GM23338 (cell line): ENCODE measurements around the gene HDAC9. TPM values are rescaled to one million over a fixed set of nuclear protein-coding genes. Genes with fewer than 3 reads are reported as not detected.

Experiments
- ATAC-seq: fragments of 200-7000 bp; cut with Tn5 transposase; 3 replicates; pipeline ENCODE4 v1.9.1; 2020
- DNase-seq: peaks from one replicate; pipeline ENCODE4 v3.0.0-alpha.2; 2015; ENCODE audit warnings: low spot score
- H2AFZ ChIP-seq: fragments of 200-600 bp; sonication (generic); 2 replicates; pipeline ENCODE4 v1.8.0; 2016; ENCODE audit warnings: antibody characterized with exemption, mild to moderate bottlenecking, moderate library complexity
- H3F3A ChIP-seq: fragments of 200-600 bp; sonication (generic); replicated peaks from 2 replicates; pipeline ENCODE4 v1.8.0; 2017; ENCODE audit warnings: antibody characterized with exemption, mixed run types, low read depth
- H3K27ac ChIP-seq: fragments of 200-600 bp; sonication (generic); 2 replicates; pipeline ENCODE4 v1.6.1; 2016; ENCODE audit warnings: low read depth
- H3K27me3 ChIP-seq: fragments of 200-600 bp; sonication (generic); 2 replicates; pipeline ENCODE4 v1.8.0; 2016; ENCODE audit warnings: mild to moderate bottlenecking, mixed run types, moderate library complexity; ENCODE audit not compliant: insufficient read depth
- H3K36me3 ChIP-seq: fragments of 200-600 bp; sonication (generic); 2 replicates; pipeline ENCODE4 v1.8.0; 2016; ENCODE audit warnings: mild to moderate bottlenecking; ENCODE audit not compliant: insufficient read depth
- H3K4me1 ChIP-seq: fragments of 200-600 bp; sonication (generic); 2 replicates; pipeline ENCODE4 v1.8.0; 2016; ENCODE audit warnings: mild to moderate bottlenecking, moderate library complexity; ENCODE audit not compliant: insufficient read depth
- H3K4me2 ChIP-seq: fragments of 200-600 bp; sonication (generic); 2 replicates; pipeline ENCODE4 v1.7.1; 2017; ENCODE audit warnings: mixed run types
- H3K4me3 ChIP-seq: fragments of 200-600 bp; sonication (generic); 2 replicates; pipeline ENCODE4 v1.6.1; 2016; ENCODE audit warnings: mixed run types
- H3K79me2 ChIP-seq: fragments of 200-600 bp; sonication (generic); replicated peaks from 2 replicates; pipeline ENCODE4 v1.8.0; 2017; ENCODE audit warnings: mild to moderate bottlenecking; ENCODE audit not compliant: insufficient read depth
- H3K9me2 ChIP-seq: fragments of 200-600 bp; sonication (generic); 2 replicates; pipeline ENCODE4 v1.8.0; 2017; ENCODE audit not compliant: insufficient read depth
- H4K20me1 ChIP-seq: fragments of 200-600 bp; sonication (generic); replicated peaks from 2 replicates; pipeline ENCODE4 v1.8.0; 2017; ENCODE audit warnings: mild to moderate bottlenecking; ENCODE audit not compliant: insufficient read depth
- H3K27ac Mint-ChIP-seq: 2 replicates; pipeline ENCODE4 v1.8.0; 2020; ENCODE audit warnings: inconsistent platforms, mild to moderate bottlenecking, moderate library complexity, mixed read lengths
- H3K27me3 Mint-ChIP-seq: 3 replicates; pipeline ENCODE4 v1.8.0; 2022; ENCODE audit warnings: low read depth, mild to moderate bottlenecking, moderate library complexity, mixed read lengths, inconsistent platforms; ENCODE audit not compliant: insufficient read depth, poor library complexity
- H3K36me3 Mint-ChIP-seq: 3 replicates; pipeline ENCODE4 v1.8.0; 2021; ENCODE audit warnings: low read depth, mild to moderate bottlenecking, inconsistent platforms, moderate library complexity, mixed read lengths
- H3K4me1 Mint-ChIP-seq: 3 replicates; pipeline ENCODE4 v1.8.0; 2020; ENCODE audit warnings: mild to moderate bottlenecking, inconsistent platforms, mixed read lengths
- H3K4me3 Mint-ChIP-seq: 3 replicates; pipeline ENCODE4 v1.8.0; 2021; ENCODE audit warnings: moderate library complexity, mild to moderate bottlenecking, inconsistent platforms, mixed read lengths
- H3K9me3 Mint-ChIP-seq: 3 replicates; pipeline ENCODE4 v1.8.0; 2020; ENCODE audit warnings: moderate library complexity, mild to moderate bottlenecking, inconsistent platforms, mixed read lengths
- EZH2 ChIP-seq: fragments of 200-600 bp; sonication (generic); IDR thresholded peaks from one replicate; pipeline ENCODE4 v1.8.0; 2017; ENCODE audit warnings: antibody characterized with exemption, mild to moderate bottlenecking, low read depth; ENCODE audit not compliant: unreplicated experiment
- EZH2phosphoT487 ChIP-seq: fragments of 200-600 bp; sonication (generic); IDR thresholded peaks from one replicate; pipeline ENCODE4 v1.8.1; 2018; ENCODE audit warnings: antibody characterized with exemption; ENCODE audit not compliant: unreplicated experiment
- JUNB ChIP-seq: IDR thresholded peaks from one replicate; pipeline ENCODE4 v1.6.1; 2016; ENCODE audit warnings: antibody characterized with exemption; ENCODE audit not compliant: unreplicated experiment
- NANOG ChIP-seq: IDR thresholded peaks from 2 replicates; pipeline ENCODE4 v1.6.1; 2016; ENCODE audit warnings: antibody characterized with exemption, borderline replicate concordance
- POLR2AphosphoS5 ChIP-seq: IDR thresholded peaks from 2 replicates; pipeline ENCODE4 v1.6.1; 2016; ENCODE audit warnings: antibody characterized with exemption, low read depth
- STAT1 ChIP-seq: IDR thresholded peaks from one replicate; pipeline ENCODE4 v1.6.1; 2016; ENCODE audit warnings: antibody characterized with exemption; ENCODE audit not compliant: unreplicated experiment
- ZNF114 ChIP-seq: fragments of 250-450 bp; sonication (Bioruptor Pico); IDR thresholded peaks from 2 replicates; pipeline ENCODE4 v1.5.0; 2020; ENCODE audit warnings: mild to moderate bottlenecking, moderate library complexity
- ZNF331 ChIP-seq: fragments of 250-450 bp; sonication (Bioruptor Pico); IDR thresholded peaks from 2 replicates; pipeline ENCODE4 v1.5.0; 2020; ENCODE audit warnings: low read depth, mild to moderate bottlenecking, moderate library complexity
- polyA plus RNA-seq: library from polyadenylated mRNA; unstranded; fragments of >200 nt; fragmentation: Nextera tagmentation; extraction: Ambion mirVana; gene quantifications from 2 replicates; pipeline ENCODE4 v1.2.1, GENCODE V29; 2016
- total RNA-seq: library from RNA; depleted of rRNA; stranded (reverse); fragments of >200 nt; shearing (Covaris generic); gene quantifications from 2 replicates; pipeline ENCODE4 v1.2.3, GENCODE V29; 2014
- TF ChIP-seq, protein P1 (sequence below): IDR thresholded peaks from one replicate; pipeline ENCODE4 v1.6.1; 2018; ENCODE audit warnings: antibody characterized with exemption; ENCODE audit not compliant: unreplicated experiment
- TF ChIP-seq, protein P2 (sequence below), 2 experiments: fragments of 200-600 bp in 1 of 2; sonication (generic) in 1 of 2; conservative IDR thresholded peaks; 2 replicates each; pipeline versions ENCODE4 v1.5.1 to v1.6.1; 2016 to 2017; ENCODE audit warnings: antibody characterized with exemption in 2 of 2, low read depth in 2 of 2, mild to moderate bottlenecking in 2 of 2, moderate library complexity in 1 of 2
- TF ChIP-seq, protein P3 (sequence below): IDR thresholded peaks from 2 replicates; pipeline ENCODE4 v1.6.1; 2016; ENCODE audit warnings: antibody characterized with exemption

HDAC9 gene
- total and polyA plus RNA-seq, 2 experiments from 2014 or later = 8.3 to 18.5 TPM

DNA sequence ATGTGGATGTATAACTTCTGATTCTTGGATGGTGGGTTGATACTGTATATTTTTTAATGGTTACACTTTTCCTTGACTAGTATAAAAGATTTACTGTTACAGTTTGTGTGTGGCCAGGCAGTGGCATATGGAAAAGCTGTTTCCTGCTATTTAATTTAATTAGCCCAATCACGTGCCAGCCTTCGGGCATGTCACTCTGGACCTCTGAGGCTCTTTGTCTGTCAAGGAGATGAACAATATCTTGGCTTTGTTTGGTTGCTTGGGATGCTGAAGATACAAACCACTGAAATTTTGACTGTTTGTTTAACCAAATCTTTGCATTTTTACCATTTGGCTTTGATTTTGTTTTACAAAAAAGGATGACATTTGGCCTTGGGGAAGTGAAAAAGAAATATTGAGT, 185.0 kb downstream of the HDAC9 start:
- Mint-ChIP-seq H3K27me3 (no peaks in the 10 kb centered on the region), H3K4me3 (no peak overlapping the region), H3K36me3 (no peaks in the 10 kb centered on the region), H3K27ac (no peak overlapping the region), H3K9me3 (no peaks in the 10 kb centered on the region; the same call in 2 of the 3 replicates), H3K4me1 (peaks cover 7% of the 10 kb centered on the region)
- H4K20me1 ChIP-seq = no peaks in the 10 kb centered on the region
- H3K4me3 ChIP-seq = no peak overlapping the region
- H3K4me2 ChIP-seq = no peak overlapping the region
- no peaks in the 10 kb centered on the region for H3F3A ChIP-seq
- H3K9me2 ChIP-seq = no peaks in the 10 kb centered on the region
- H3K4me1 ChIP-seq = no peaks in the 10 kb centered on the region
- H3K27ac ChIP-seq = no peak overlapping the region
- H3K36me3 ChIP-seq = no peaks in the 10 kb centered on the region
- no peaks in the 10 kb centered on the region for H3K79me2 ChIP-seq
- DNase-seq (no peak), ATAC-seq (no peak)
- no peak for TF ChIP-seq ZNF114 (CRISPR knock-in tag)
- no peak for TF ChIP-seq EZH2phosphoT487
- no peak for TF ChIP-seq NANOG
- TF ChIP-seq, protein P1, sequence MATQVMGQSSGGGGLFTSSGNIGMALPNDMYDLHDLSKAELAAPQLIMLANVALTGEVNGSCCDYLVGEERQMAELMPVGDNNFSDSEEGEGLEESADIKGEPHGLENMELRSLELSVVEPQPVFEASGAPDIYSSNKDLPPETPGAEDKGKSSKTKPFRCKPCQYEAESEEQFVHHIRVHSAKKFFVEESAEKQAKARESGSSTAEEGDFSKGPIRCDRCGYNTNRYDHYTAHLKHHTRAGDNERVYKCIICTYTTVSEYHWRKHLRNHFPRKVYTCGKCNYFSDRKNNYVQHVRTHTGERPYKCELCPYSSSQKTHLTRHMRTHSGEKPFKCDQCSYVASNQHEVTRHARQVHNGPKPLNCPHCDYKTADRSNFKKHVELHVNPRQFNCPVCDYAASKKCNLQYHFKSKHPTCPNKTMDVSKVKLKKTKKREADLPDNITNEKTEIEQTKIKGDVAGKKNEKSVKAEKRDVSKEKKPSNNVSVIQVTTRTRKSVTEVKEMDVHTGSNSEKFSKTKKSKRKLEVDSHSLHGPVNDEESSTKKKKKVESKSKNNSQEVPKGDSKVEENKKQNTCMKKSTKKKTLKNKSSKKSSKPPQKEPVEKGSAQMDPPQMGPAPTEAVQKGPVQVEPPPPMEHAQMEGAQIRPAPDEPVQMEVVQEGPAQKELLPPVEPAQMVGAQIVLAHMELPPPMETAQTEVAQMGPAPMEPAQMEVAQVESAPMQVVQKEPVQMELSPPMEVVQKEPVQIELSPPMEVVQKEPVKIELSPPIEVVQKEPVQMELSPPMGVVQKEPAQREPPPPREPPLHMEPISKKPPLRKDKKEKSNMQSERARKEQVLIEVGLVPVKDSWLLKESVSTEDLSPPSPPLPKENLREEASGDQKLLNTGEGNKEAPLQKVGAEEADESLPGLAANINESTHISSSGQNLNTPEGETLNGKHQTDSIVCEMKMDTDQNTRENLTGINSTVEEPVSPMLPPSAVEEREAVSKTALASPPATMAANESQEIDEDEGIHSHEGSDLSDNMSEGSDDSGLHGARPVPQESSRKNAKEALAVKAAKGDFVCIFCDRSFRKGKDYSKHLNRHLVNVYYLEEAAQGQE = no peak
- no peak for TF ChIP-seq POLR2AphosphoS5
- H2AFZ ChIP-seq = no peak overlapping the region
- no peaks in the 10 kb centered on the region for H3K27me3 ChIP-seq

DNA sequence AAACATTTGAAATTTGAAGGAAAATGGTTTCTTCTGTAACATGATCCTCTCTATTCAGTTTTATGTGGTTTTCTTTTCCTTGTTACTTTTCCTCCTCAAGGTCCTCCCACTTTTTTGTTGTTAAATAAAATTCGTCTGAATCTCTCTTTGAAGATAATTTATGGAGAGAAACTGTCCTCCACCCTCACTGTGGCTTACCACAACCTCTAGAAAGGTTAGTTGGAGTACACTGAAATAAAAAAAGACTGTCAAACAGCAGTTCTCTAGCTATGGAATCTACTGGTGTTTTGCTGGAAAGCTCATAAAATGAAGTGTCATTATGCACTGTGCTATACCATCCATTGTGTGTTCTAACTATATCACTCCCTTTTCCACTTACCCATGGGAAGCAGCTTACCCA, 189.4 kb downstream of the HDAC9 start:
- Histone ChIP-seq H2AFZ (no peak overlapping the region), H3K4me1 (no peaks in the 10 kb centered on the region), H3K27ac (no peak overlapping the region), H4K20me1 (no peaks in the 10 kb centered on the region), H3K4me3 (no peak overlapping the region), H3K4me2 (no peak overlapping the region), H3K36me3 (no peaks in the 10 kb centered on the region), H3K9me2 (no peaks in the 10 kb centered on the region), H3K79me2 (no peaks in the 10 kb centered on the region), H3F3A (no peaks in the 10 kb centered on the region), H3K27me3 (no peaks in the 10 kb centered on the region)
- ATAC-seq (no peak), DNase-seq (no peak)
- Mint-ChIP-seq H3K27ac (no peak overlapping the region), H3K4me1 (peaks cover 4% of the 10 kb centered on the region; the same call in 2 of the 3 replicates), H3K4me3 (no peak overlapping the region), H3K36me3 (no peaks in the 10 kb centered on the region), H3K9me3 (no peaks in the 10 kb centered on the region), H3K27me3 (peaks cover 2% of the 10 kb centered on the region)
- TF ChIP-seq STAT1 (no peak), JUNB (no peak), ZNF331 (CRISPR knock-in tag) (no peak), POLR2AphosphoS5 (no peak), NANOG (no peak), EZH2 (no peak), ZNF114 (CRISPR knock-in tag) (no peak), EZH2phosphoT487 (no peak)
- TF ChIP-seq, protein P2, sequence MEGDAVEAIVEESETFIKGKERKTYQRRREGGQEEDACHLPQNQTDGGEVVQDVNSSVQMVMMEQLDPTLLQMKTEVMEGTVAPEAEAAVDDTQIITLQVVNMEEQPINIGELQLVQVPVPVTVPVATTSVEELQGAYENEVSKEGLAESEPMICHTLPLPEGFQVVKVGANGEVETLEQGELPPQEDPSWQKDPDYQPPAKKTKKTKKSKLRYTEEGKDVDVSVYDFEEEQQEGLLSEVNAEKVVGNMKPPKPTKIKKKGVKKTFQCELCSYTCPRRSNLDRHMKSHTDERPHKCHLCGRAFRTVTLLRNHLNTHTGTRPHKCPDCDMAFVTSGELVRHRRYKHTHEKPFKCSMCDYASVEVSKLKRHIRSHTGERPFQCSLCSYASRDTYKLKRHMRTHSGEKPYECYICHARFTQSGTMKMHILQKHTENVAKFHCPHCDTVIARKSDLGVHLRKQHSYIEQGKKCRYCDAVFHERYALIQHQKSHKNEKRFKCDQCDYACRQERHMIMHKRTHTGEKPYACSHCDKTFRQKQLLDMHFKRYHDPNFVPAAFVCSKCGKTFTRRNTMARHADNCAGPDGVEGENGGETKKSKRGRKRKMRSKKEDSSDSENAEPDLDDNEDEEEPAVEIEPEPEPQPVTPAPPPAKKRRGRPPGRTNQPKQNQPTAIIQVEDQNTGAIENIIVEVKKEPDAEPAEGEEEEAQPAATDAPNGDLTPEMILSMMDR (conservative IDR thresholded peaks at IDR 0.05; ENCODE audit: low read depth in 2 of 2) = no peak
- TF ChIP-seq, protein P1 = no peak
- TF ChIP-seq, protein P3, sequence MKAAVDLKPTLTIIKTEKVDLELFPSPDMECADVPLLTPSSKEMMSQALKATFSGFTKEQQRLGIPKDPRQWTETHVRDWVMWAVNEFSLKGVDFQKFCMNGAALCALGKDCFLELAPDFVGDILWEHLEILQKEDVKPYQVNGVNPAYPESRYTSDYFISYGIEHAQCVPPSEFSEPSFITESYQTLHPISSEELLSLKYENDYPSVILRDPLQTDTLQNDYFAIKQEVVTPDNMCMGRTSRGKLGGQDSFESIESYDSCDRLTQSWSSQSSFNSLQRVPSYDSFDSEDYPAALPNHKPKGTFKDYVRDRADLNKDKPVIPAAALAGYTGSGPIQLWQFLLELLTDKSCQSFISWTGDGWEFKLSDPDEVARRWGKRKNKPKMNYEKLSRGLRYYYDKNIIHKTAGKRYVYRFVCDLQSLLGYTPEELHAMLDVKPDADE = no peak
